ENCODE data around the gene RPL6.
"Not testable (repeated sequence)": the region's sequence is repeated elsewhere in the genome, so short reads cannot be mapped to it uniquely, and the experiment has no call there.

RPL6 gene

GRCh38 chr12:112393328-112393727, 16.1 kb downstream of the RPL6 start:
- ATAC-seq = no peak
- no peak for TF ChIP-seq TOX (CRISPR knock-in tag; IDR thresholded peaks at IDR 0.05; ENCODE audit: borderline replicate concordance)
- TF ChIP-seq ZNF70 (CRISPR knock-in tag; IDR thresholded peaks at IDR 0.05) = no peak
- no peak for TF ChIP-seq ISL1 (CRISPR knock-in tag; IDR thresholded peaks at IDR 0.05)
- no peak for TF ChIP-seq RARB (CRISPR knock-in tag; IDR thresholded peaks at IDR 0.05)
- no peak for TF ChIP-seq CSRNP3 (CRISPR knock-in tag; IDR thresholded peaks at IDR 0.05)
- no peak for TF ChIP-seq TSHZ2 (CRISPR knock-in tag; IDR thresholded peaks at IDR 0.05)
- TF ChIP-seq ARNTL (CRISPR knock-in tag; IDR thresholded peaks at IDR 0.05; ENCODE audit: borderline replicate concordance, low read depth) = no peak
- TF ChIP-seq ZFP3 (CRISPR knock-in tag; IDR thresholded peaks at IDR 0.05) = no peak

- not testable (repeated sequence) for ATAC-seq
These were observed 19.3 kb downstream of the RPL6 start for GRCh38 chr12:112389922-112390654.

GRCh38 chr12:112389228-112389627, 20.2 kb downstream of the RPL6 start:
- TF ChIP-seq TCF4 (CRISPR knock-in tag; IDR thresholded peaks at IDR 0.05; ENCODE audit: borderline replicate concordance) (no peak), POU6F1 (CRISPR knock-in tag; IDR thresholded peaks at IDR 0.05; ENCODE audit: borderline replicate concordance, low read depth) (no peak), CSDC2 (CRISPR knock-in tag; IDR thresholded peaks at IDR 0.05) (no peak), ZFP3 (CRISPR knock-in tag; IDR thresholded peaks at IDR 0.05) (no peak), PATZ1 (CRISPR knock-in tag; IDR thresholded peaks at IDR 0.05; ENCODE audit: borderline replicate concordance) (no peak), ISL1 (CRISPR knock-in tag; IDR thresholded peaks at IDR 0.05) (no peak), TOX (CRISPR knock-in tag; IDR thresholded peaks at IDR 0.05; ENCODE audit: borderline replicate concordance) (no peak), ZC3H10 (CRISPR knock-in tag; IDR thresholded peaks at IDR 0.05) (no peak), CSRNP3 (CRISPR knock-in tag; IDR thresholded peaks at IDR 0.05) (no peak), ZNF8 (CRISPR knock-in tag; IDR thresholded peaks at IDR 0.05) (no peak), CREB5 (CRISPR knock-in tag; IDR thresholded peaks at IDR 0.05; ENCODE audit: low read depth) (no peak), ZFP30 (CRISPR knock-in tag; IDR thresholded peaks at IDR 0.05) (no peak), SNAI2 (CRISPR knock-in tag; IDR thresholded peaks at IDR 0.05) (no peak), GLIS3 (CRISPR knock-in tag; IDR thresholded peaks at IDR 0.05) (no peak)
- no peak for ATAC-seq

Measured in SK-N-SH treated with all-trans-retinoic acid at 6 μM for 48 hours (cell line).